ENCODE data around the gene GOLGA6C.
"Not testable (repeated sequence)": the region's sequence is repeated elsewhere in the genome, so short reads cannot be mapped to it uniquely, and the experiment has no call there.

DNA sequence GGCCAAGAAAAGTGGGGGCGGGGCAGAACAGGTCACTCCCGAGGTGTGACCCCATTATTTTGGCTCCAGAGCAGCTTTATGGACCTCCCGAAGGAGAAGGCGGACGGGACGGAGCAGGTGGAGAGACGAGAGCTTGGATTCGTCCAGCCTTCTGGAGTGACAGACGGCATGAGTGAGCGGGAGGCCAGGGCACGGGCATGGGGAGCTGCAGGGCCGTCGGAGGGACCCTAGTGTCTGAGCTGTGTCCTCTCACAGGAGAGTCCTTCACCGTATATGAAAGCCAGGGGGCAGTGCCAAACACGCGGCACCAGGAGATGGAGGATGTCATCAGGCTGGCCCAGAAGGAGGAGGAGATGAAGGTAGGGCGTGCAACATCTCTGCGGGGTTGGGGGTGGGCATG lies 35.5 kb downstream of the GOLGA6C start:
- not testable (repeated sequence) for TF ChIP-seq POLR2A, POLR2AphosphoS5, EP300 (IDR thresholded peaks at IDR 0.05)
- TF ChIP-seq, protein P1, sequence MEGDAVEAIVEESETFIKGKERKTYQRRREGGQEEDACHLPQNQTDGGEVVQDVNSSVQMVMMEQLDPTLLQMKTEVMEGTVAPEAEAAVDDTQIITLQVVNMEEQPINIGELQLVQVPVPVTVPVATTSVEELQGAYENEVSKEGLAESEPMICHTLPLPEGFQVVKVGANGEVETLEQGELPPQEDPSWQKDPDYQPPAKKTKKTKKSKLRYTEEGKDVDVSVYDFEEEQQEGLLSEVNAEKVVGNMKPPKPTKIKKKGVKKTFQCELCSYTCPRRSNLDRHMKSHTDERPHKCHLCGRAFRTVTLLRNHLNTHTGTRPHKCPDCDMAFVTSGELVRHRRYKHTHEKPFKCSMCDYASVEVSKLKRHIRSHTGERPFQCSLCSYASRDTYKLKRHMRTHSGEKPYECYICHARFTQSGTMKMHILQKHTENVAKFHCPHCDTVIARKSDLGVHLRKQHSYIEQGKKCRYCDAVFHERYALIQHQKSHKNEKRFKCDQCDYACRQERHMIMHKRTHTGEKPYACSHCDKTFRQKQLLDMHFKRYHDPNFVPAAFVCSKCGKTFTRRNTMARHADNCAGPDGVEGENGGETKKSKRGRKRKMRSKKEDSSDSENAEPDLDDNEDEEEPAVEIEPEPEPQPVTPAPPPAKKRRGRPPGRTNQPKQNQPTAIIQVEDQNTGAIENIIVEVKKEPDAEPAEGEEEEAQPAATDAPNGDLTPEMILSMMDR (IDR thresholded peaks at IDR 0.05) = not testable (repeated sequence)

Measured in upper lobe of left lung (tissue), 4 donors.